Measurements from ENCODE around the gene SCMH1.
A peak's percentile ranks its signal among the peaks of the same experiment; 100 is the strongest.

GRCh38 chr1:41038110-41038509 is 204.0 kb downstream of the SCMH1 start:
- TF ChIP-seq EZH2phosphoT487 (IDR thresholded peaks at IDR 0.05; ENCODE audit: unreplicated experiment) (no peak), EZH2 (IDR thresholded peaks at IDR 0.05; ENCODE audit: low read depth, unreplicated experiment) (no peak)
- TF ChIP-seq, protein P1, sequence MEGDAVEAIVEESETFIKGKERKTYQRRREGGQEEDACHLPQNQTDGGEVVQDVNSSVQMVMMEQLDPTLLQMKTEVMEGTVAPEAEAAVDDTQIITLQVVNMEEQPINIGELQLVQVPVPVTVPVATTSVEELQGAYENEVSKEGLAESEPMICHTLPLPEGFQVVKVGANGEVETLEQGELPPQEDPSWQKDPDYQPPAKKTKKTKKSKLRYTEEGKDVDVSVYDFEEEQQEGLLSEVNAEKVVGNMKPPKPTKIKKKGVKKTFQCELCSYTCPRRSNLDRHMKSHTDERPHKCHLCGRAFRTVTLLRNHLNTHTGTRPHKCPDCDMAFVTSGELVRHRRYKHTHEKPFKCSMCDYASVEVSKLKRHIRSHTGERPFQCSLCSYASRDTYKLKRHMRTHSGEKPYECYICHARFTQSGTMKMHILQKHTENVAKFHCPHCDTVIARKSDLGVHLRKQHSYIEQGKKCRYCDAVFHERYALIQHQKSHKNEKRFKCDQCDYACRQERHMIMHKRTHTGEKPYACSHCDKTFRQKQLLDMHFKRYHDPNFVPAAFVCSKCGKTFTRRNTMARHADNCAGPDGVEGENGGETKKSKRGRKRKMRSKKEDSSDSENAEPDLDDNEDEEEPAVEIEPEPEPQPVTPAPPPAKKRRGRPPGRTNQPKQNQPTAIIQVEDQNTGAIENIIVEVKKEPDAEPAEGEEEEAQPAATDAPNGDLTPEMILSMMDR (conservative IDR thresholded peaks at IDR 0.05; ENCODE audit: low read depth in 2 of 2) = peak; percentile 34 to 51
